Measurements from ENCODE around the gene TMEM81. TPM values are rescaled to one million over a fixed set of nuclear protein-coding genes. Genes with fewer than 3 reads are reported as not detected.

The TMEM81 gene
- total and polyA plus RNA-seq, 10 of the 15 experiments (the other 5 are each of a cell fraction or from before 2014, with no cell fraction given) = 0.62 to 2.2 (median 1.1) TPM

DNA sequence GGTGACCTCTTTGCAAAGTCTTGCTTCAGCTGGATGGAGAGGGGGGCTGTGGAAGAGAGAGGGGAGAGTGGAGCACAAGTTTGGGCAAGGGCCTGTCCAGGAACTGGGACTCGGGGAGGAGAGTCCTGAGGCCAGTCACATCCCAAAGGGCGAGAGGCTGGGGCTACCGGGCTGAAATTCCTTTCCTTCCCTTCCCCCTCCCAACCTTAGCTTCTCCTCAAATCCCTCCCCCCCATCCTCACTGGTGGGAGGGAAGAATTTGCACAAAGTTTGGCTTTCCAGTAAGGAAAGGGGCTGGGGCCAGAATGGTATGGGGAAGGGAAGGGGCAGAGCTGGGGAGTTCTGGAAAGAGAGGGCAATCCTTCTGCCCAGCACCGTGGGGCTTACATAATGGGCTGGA is 40.4 kb downstream of the TMEM81 start:
- in situ Hi-C loops (cut with MboI) = no loop called here
- H3K4me3 ChIP-seq = no peak overlapping the region
- no peak overlapping the region for H3K27ac ChIP-seq (ENCODE audit: control insufficient read depth, insufficient read depth)
- no peak overlapping the region for H3K4me2 ChIP-seq (ENCODE audit: control insufficient read depth, insufficient read depth)
- TF ChIP-seq TARDBP (IDR thresholded peaks at IDR 0.05; ENCODE audit: borderline replicate concordance) (no peak), SP1 (IDR thresholded peaks at IDR 0.05; ENCODE audit: low read depth, low read length) (no peak), SMARCA5 (IDR thresholded peaks at IDR 0.05) (no peak), SUZ12 (IDR thresholded peaks at IDR 0.05; ENCODE audit: unreplicated experiment) (no peak), CHD2 (IDR thresholded peaks at IDR 0.05; ENCODE audit: borderline replicate concordance, low read depth, low read length) (no peak), TAF1 (IDR thresholded peaks at IDR 0.05; ENCODE audit: borderline replicate concordance, low read depth, low read length) (no peak), HCFC1 (IDR thresholded peaks at IDR 0.05; ENCODE audit: low read length) (no peak), MLLT1 (IDR thresholded peaks at IDR 0.05) (no peak), RUNX3 (IDR thresholded peaks at IDR 0.05; ENCODE audit: low read length) (no peak), BACH1 (IDR thresholded peaks at IDR 0.05; ENCODE audit: borderline replicate concordance) (no peak), ESRRA (IDR thresholded peaks at IDR 0.05; ENCODE audit: low read length) (no peak), JUNB (IDR thresholded peaks at IDR 0.05) (no peak), STAT3 (IDR thresholded peaks at IDR 0.05; ENCODE audit: low read depth, low read length) (no peak), ATF3 (IDR thresholded peaks at IDR 0.05; ENCODE audit: borderline replicate concordance, extremely low read depth, low read depth, low read length) (no peak), ZSCAN29 (IDR thresholded peaks at IDR 0.05) (no peak), DPF2 (IDR thresholded peaks at IDR 0.05) (no peak)
- TF ChIP-seq, protein P1, sequence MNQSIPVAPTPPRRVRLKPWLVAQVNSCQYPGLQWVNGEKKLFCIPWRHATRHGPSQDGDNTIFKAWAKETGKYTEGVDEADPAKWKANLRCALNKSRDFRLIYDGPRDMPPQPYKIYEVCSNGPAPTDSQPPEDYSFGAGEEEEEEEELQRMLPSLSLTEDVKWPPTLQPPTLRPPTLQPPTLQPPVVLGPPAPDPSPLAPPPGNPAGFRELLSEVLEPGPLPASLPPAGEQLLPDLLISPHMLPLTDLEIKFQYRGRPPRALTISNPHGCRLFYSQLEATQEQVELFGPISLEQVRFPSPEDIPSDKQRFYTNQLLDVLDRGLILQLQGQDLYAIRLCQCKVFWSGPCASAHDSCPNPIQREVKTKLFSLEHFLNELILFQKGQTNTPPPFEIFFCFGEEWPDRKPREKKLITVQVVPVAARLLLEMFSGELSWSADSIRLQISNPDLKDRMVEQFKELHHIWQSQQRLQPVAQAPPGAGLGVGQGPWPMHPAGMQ (IDR thresholded peaks at IDR 0.05; ENCODE audit: borderline replicate concordance) = no peak
- TF ChIP-seq, protein P2, sequence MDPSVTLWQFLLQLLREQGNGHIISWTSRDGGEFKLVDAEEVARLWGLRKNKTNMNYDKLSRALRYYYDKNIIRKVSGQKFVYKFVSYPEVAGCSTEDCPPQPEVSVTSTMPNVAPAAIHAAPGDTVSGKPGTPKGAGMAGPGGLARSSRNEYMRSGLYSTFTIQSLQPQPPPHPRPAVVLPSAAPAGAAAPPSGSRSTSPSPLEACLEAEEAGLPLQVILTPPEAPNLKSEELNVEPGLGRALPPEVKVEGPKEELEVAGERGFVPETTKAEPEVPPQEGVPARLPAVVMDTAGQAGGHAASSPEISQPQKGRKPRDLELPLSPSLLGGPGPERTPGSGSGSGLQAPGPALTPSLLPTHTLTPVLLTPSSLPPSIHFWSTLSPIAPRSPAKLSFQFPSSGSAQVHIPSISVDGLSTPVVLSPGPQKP (IDR thresholded peaks at IDR 0.05; ENCODE audit: low read depth, low read length) = no peak
- TF ChIP-seq, protein P3, sequence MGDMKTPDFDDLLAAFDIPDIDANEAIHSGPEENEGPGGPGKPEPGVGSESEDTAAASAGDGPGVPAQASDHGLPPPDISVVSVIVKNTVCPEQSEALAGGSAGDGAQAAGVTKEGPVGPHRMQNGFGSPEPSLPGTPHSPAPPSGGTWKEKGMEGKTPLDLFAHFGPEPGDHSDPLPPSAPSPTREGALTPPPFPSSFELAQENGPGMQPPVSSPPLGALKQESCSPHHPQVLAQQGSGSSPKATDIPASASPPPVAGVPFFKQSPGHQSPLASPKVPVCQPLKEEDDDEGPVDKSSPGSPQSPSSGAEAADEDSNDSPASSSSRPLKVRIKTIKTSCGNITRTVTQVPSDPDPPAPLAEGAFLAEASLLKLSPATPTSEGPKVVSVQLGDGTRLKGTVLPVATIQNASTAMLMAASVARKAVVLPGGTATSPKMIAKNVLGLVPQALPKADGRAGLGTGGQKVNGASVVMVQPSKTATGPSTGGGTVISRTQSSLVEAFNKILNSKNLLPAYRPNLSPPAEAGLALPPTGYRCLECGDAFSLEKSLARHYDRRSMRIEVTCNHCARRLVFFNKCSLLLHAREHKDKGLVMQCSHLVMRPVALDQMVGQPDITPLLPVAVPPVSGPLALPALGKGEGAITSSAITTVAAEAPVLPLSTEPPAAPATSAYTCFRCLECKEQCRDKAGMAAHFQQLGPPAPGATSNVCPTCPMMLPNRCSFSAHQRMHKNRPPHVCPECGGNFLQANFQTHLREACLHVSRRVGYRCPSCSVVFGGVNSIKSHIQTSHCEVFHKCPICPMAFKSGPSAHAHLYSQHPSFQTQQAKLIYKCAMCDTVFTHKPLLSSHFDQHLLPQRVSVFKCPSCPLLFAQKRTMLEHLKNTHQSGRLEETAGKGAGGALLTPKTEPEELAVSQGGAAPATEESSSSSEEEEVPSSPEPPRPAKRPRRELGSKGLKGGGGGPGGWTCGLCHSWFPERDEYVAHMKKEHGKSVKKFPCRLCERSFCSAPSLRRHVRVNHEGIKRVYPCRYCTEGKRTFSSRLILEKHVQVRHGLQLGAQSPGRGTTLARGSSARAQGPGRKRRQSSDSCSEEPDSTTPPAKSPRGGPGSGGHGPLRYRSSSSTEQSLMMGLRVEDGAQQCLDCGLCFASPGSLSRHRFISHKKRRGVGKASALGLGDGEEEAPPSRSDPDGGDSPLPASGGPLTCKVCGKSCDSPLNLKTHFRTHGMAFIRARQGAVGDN (IDR thresholded peaks at IDR 0.05) = no peak
- no TSS peak for BruUV-seq (replicated peaks)
- no peaks in the 10 kb centered on the region for H3K79me2 ChIP-seq (ENCODE audit: control insufficient read depth, insufficient read depth, low read length)
- no peaks in the 10 kb centered on the region for H3K4me1 ChIP-seq (ENCODE audit: control insufficient read depth, insufficient read depth, low read length)
- POLR2A ChIA-PET = interaction anchor here (0.5 kb wide), 1 partner anchor 52 kb away, joined by 3 read pairs; no protein-coding TSS in a partner anchor
- ATAC-seq = no peak
- no peak overlapping the region for H2AFZ ChIP-seq (ENCODE audit: control insufficient read depth, low read depth, low read length)
- SMC1A ChIA-PET (ENCODE audit: uncharacterized antibody, unreplicated experiment) = no interaction called here
- whole genome bisulfite sequencing (ENCODE audit: insufficient coverage, insufficient replicate concordance, low lambda C conversion rate, missing lambda C conversion rate) = 0% methylated on average over 2 of the region's 4 CpGs
- CTCF ChIA-PET = no interaction called here
- no peak overlapping the region for H3K9ac ChIP-seq (ENCODE audit: control insufficient read depth, insufficient read depth, low read length)
- no peak for FAIRE-seq
- H3K27me3 ChIP-seq (replicated peaks in 1 of 2; ENCODE audit: control insufficient read depth in 2 of 2, insufficient read depth in 2 of 2, low read length in 1 of 2) = peaks cover 0 to 15% of the 10 kb centered on the region in 2 experiments
- H3K9me3 ChIP-seq (replicated peaks; ENCODE audit: control insufficient read depth, insufficient read depth, low read length) = no peaks in the 10 kb centered on the region
- H4K20me1 ChIP-seq (ENCODE audit: control insufficient read depth, insufficient read depth) = no peaks in the 10 kb centered on the region
- DNase-seq (ENCODE audit: low read depth, low spot score) = no peak
- RAD21 ChIA-PET (ENCODE audit: unreplicated experiment) = no interaction called here
- H3K36me3 ChIP-seq (ENCODE audit: control insufficient read depth in 2 of 2, insufficient read depth in 2 of 2, low read length in 1 of 2) = no peaks in the 10 kb centered on the region
- intact Hi-C loops (cut with micrococcal nuclease; ENCODE audit: unreplicated experiment) = no loop called here

All from GM12878 (cell line).